Suppressor macrophage (primary cell): ENCODE results near the gene WBP11.
"Not testable (repeated sequence)": the region's sequence is repeated elsewhere in the genome, so short reads cannot be mapped to it uniquely, and the experiment has no call there.

Experiments
- DNase-seq, 4 experiments: peaks; one replicate each; pipeline ENCODE4 v3.0.0-alpha.2; 2020 to 2022

Gene WBP11

GRCh38 chr12:14771651-14772137, 31.6 kb downstream of the WBP11 start:
- DNase-seq: peak in 3 of 4 experiments; percentile 27 to 38 (median 31)

GRCh38 chr12:14770496-14771461, 32.5 kb downstream of the WBP11 start:
- DNase-seq: peak; percentile 94 to 98 (median 96)

- DNase-seq: peak; percentile 82 to 91 (median 86)
Measured at GRCh38 chr12:14769969-14770495, 33.2 kb downstream of the WBP11 start.

GRCh38 chr12:14769466-14769968, 33.8 kb downstream of the WBP11 start:
- peak in 3 of 4 experiments; percentile 13 to 27 (median 14) for DNase-seq

GRCh38 chr12:14768823-14769405, 34.4 kb downstream of the WBP11 start:
- DNase-seq: peak in 1 of 4 experiments; percentile 4

- DNase-seq: no peak
Measured at GRCh38 chr12:14767617-14768016, 35.7 kb downstream of the WBP11 start.

- DNase-seq: no peak
Measured at GRCh38 chr12:14766649-14767215, 36.5 kb downstream of the WBP11 start.

- DNase-seq: not testable (repeated sequence)
Measured at GRCh38 chr12:14766020-14766419, 37.3 kb downstream of the WBP11 start.

GRCh38 chr12:14765398-14765797, 37.9 kb downstream of the WBP11 start:
- no peak for DNase-seq

- not testable (repeated sequence) for DNase-seq
Measured at GRCh38 chr12:14759711-14760280, 43.5 kb downstream of the WBP11 start.

GRCh38 chr12:14756334-14757143, 46.7 kb downstream of the WBP11 start:
- DNase-seq: peak in 1 of 4 experiments; percentile 13

- no peak for DNase-seq
Measured at GRCh38 chr12:14751986-14752385, 51.3 kb downstream of the WBP11 start.

GRCh38 chr12:14743061-14743460, 60.2 kb downstream of the WBP11 start:
- no peak for DNase-seq

GRCh38 chr12:14741942-14742341, 61.3 kb downstream of the WBP11 start:
- no peak for DNase-seq

- DNase-seq: no peak
Measured at GRCh38 chr12:14741153-14741552, 62.1 kb downstream of the WBP11 start.

GRCh38 chr12:14736441-14736840, 66.8 kb downstream of the WBP11 start:
- not testable (repeated sequence) for DNase-seq
